Mesenchymal stem cell (in vitro differentiated cells and primary cell): ENCODE measurements around the gene PCYOX1L.

Experiments
- DNase-seq: peaks from one replicate; pipeline ENCODE4 v3.0.0-alpha.2; 2013
- H2AFZ ChIP-seq: one replicate; pipeline ENCODE4 v1.6.1; 2013; ENCODE audit warnings: low read depth, mild to moderate bottlenecking, control low read depth, inconsistent platforms, low read length, moderate library complexity
- H2AK5ac ChIP-seq: 2 replicates; pipeline ENCODE4 v1.6.1; 2013; ENCODE audit warnings: low read length, moderate library complexity, mild to moderate bottlenecking, inconsistent platforms; ENCODE audit not compliant: severe bottlenecking
- H2BK120ac ChIP-seq: one replicate; pipeline ENCODE4 v1.6.1; 2013; ENCODE audit warnings: low read depth, mild to moderate bottlenecking, inconsistent platforms, low read length, moderate library complexity
- H2BK12ac ChIP-seq, 2 experiments: one replicate each; pipeline ENCODE4 v1.6.1; 2013; ENCODE audit warnings: inconsistent platforms in 2 of 2, low read length in 2 of 2, mild to moderate bottlenecking in 2 of 2, moderate library complexity in 2 of 2, control low read depth in 1 of 2
- H2BK15ac ChIP-seq: one replicate; pipeline ENCODE4 v1.6.1; 2013; ENCODE audit warnings: mild to moderate bottlenecking, low read depth, inconsistent platforms; ENCODE audit not compliant: poor library complexity, severe bottlenecking
- H2BK5ac ChIP-seq: 2 replicates; pipeline ENCODE4 v1.6.1; 2013; ENCODE audit warnings: low read depth, mild to moderate bottlenecking, low read length, control low read depth, inconsistent platforms; ENCODE audit not compliant: poor library complexity, severe bottlenecking
- H3K14ac ChIP-seq, 2 experiments: one replicate each; pipeline ENCODE4 v1.6.1; 2013; ENCODE audit warnings: inconsistent platforms in 2 of 2, low read length in 2 of 2, control low read depth in 1 of 2, mild to moderate bottlenecking in 1 of 2, moderate library complexity in 1 of 2
- H3K18ac ChIP-seq, 2 experiments: one replicate each; pipeline ENCODE4 v1.6.1; 2013; ENCODE audit warnings: inconsistent platforms in 2 of 2, low read length in 2 of 2, control low read depth in 1 of 2, low read depth in 1 of 2, mild to moderate bottlenecking in 1 of 2
- H3K23ac ChIP-seq, 2 experiments: one replicate each; pipeline ENCODE4 v1.6.1; 2013; ENCODE audit warnings: inconsistent platforms in 2 of 2, low read length in 2 of 2, mild to moderate bottlenecking in 2 of 2, moderate library complexity in 2 of 2, control low read depth in 1 of 2
- H3K27ac ChIP-seq: 2 replicates; pipeline ENCODE4 v1.5.1; 2013; ENCODE audit warnings: mild to moderate bottlenecking, moderate library complexity, low read length, control low read depth, inconsistent platforms; ENCODE audit not compliant: poor library complexity, severe bottlenecking
- H3K27me3 ChIP-seq, 2 experiments: 2 replicates each; pipeline versions ENCODE4 v1.6.1 to v1.7.0; 2013; ENCODE audit warnings: low read length in 2 of 2, mild to moderate bottlenecking in 2 of 2, moderate library complexity in 2 of 2, control low read depth in 1 of 2, inconsistent platforms in 1 of 2; ENCODE audit not compliant: control insufficient read depth in 1 of 2, insufficient read depth in 1 of 2
- H3K36me3 ChIP-seq, 2 experiments: 2 replicates each; pipeline versions ENCODE4 v1.6.1 to v1.7.0; 2013; ENCODE audit warnings: low read length in 2 of 2, control low read depth in 1 of 2, inconsistent platforms in 1 of 2, low read depth in 1 of 2, mild to moderate bottlenecking in 1 of 2; ENCODE audit not compliant: insufficient read depth in 2 of 2, control insufficient read depth in 1 of 2
- H3K4ac ChIP-seq, 2 experiments: one replicate each; pipeline ENCODE4 v1.6.1; 2013; ENCODE audit warnings: inconsistent platforms in 2 of 2, low read length in 2 of 2, mild to moderate bottlenecking in 2 of 2, moderate library complexity in 2 of 2, control low read depth in 1 of 2, low read depth in 1 of 2
- H3K4me1 ChIP-seq: 2 replicates; pipeline ENCODE4 v1.6.1; 2013; ENCODE audit warnings: low read depth, low read length, control low read depth; ENCODE audit not compliant: control insufficient read depth, insufficient read depth
- H3K4me2 ChIP-seq: 2 replicates; pipeline ENCODE4 v1.6.1; 2013; ENCODE audit warnings: low read length, mild to moderate bottlenecking, inconsistent platforms; ENCODE audit not compliant: poor library complexity, severe bottlenecking
- H3K4me3 ChIP-seq, 2 experiments: 2 replicates each; pipeline versions ENCODE4 v1.5.1 to v1.7.0; 2013; ENCODE audit warnings: low read length in 2 of 2, mild to moderate bottlenecking in 2 of 2, control low read depth in 1 of 2, low read depth in 1 of 2; ENCODE audit not compliant: insufficient read depth in 1 of 2
- H3K79me1 ChIP-seq: replicated peaks from 2 replicates; pipeline ENCODE4 v1.6.1; 2013; ENCODE audit warnings: mild to moderate bottlenecking, control low read depth, low read length, inconsistent platforms; ENCODE audit not compliant: poor library complexity, severe bottlenecking
- H3K9ac ChIP-seq: 2 replicates; pipeline ENCODE4 v1.7.0; 2013; ENCODE audit warnings: mild to moderate bottlenecking, low read length, moderate library complexity
- H3K9me3 ChIP-seq: 2 replicates; pipeline ENCODE4 v1.7.0; 2013; ENCODE audit warnings: mild to moderate bottlenecking, low read length; ENCODE audit not compliant: control insufficient read depth
- H4K8ac ChIP-seq: one replicate; pipeline ENCODE4 v1.6.1; 2013; ENCODE audit warnings: inconsistent platforms, mild to moderate bottlenecking, low read length, moderate library complexity
- H4K91ac ChIP-seq: one replicate; pipeline ENCODE4 v1.6.1; 2013; ENCODE audit warnings: mild to moderate bottlenecking, low read length, inconsistent platforms
- WGBS: methylation state at CpG from one replicate; pipeline ENCODE4 v1.1.7; 2013; ENCODE audit warnings: mixed read lengths; 5-methylcytosine and 5-hydroxymethylcytosine counted together

The PCYOX1L gene

GRCh38 chr5:149345147-149345891 lies 12.5 kb upstream of the PCYOX1L start, which contains the start of gene GRPEL2:
Gene GRPEL2, plus strand, starts transcription at chr5:149345499. Its CDS starts 41 bp downstream, at chr5:149345540.
- peaks cover 1% of the 10 kb centered on the region for H3K4me1 ChIP-seq
- H2AFZ ChIP-seq, result peak within 1 kb of the TSS; percentile 76
- peak; percentile 97 for DNase-seq
- peak within 1 kb of the TSS in 1 of 2 experiments; percentile 70 for H2BK12ac ChIP-seq
- H3K4ac ChIP-seq, result peak within 1 kb of the TSS; percentile 57 to 86
- peak within 1 kb of the TSS in 1 of 2 experiments; percentile 50 for H3K14ac ChIP-seq
- H3K9ac ChIP-seq, result peak within 1 kb of the TSS; percentile 99
- H3K4me3 ChIP-seq, result peak within 1 kb of the TSS; percentile 91 to 100
- H2BK5ac ChIP-seq, result no peak within 1 kb of the TSS
- no peaks in the 10 kb centered on the region for H3K27me3 ChIP-seq
- peaks cover 14% of the 10 kb centered on the region for H3K79me1 ChIP-seq
- peaks cover 11 to 45% of the 10 kb centered on the region in 2 experiments for H3K36me3 ChIP-seq
- H2BK120ac ChIP-seq, result no peak within 1 kb of the TSS
- peak within 1 kb of the TSS; percentile 87 for H4K8ac ChIP-seq
- peak within 1 kb of the TSS; percentile 78 for H3K27ac ChIP-seq
- H4K91ac ChIP-seq, result peak within 1 kb of the TSS; percentile 56
- H3K23ac ChIP-seq, result peak within 1 kb of the TSS in 1 of 2 experiments; percentile 81
- WGBS, result under 1% methylated on average over 53 of the region's 54 CpGs
- H3K4me2 ChIP-seq, result peak within 1 kb of the TSS; percentile 73
- H3K9me3 ChIP-seq, result no peaks in the 10 kb centered on the region
- H3K18ac ChIP-seq, result peak within 1 kb of the TSS; percentile 87 to 89
- peak within 1 kb of the TSS; percentile 84 for H2BK15ac ChIP-seq
- peak within 1 kb of the TSS; percentile 65 for H2AK5ac ChIP-seq

- Histone ChIP-seq H3K4me1 (peaks cover 1% of the 10 kb centered on the region), H3K27me3 (no peaks in the 10 kb centered on the region), H4K91ac (peak overlapping the region; percentile 48), H4K8ac (peak overlapping the region; percentile 14), H3K4me2 (peak overlapping the region; percentile 69), H2BK12ac (peak overlapping the region in 1 of 2 experiments; percentile 70), H3K79me1 (peaks cover 15% of the 10 kb centered on the region), H3K18ac (peak overlapping the region; percentile 71 to 89), H3K14ac (peak overlapping the region in 1 of 2 experiments; percentile 50), H3K27ac (peak overlapping the region; percentile 65), H3K9me3 (no peaks in the 10 kb centered on the region), H2BK5ac (no peak overlapping the region), H2AK5ac (peak overlapping the region; percentile 11), H3K9ac (peak overlapping the region; percentile 99), H3K23ac (peak overlapping the region in 1 of 2 experiments; percentile 81), H2AFZ (peak overlapping the region; percentile 46), H3K4ac (peak overlapping the region in 1 of 2 experiments; percentile 86), H3K36me3 (peaks cover 15 to 45% of the 10 kb centered on the region in 2 experiments), H3K4me3 (peak overlapping the region; percentile 91 to 100), H2BK15ac (no peak overlapping the region), H2BK120ac (no peak overlapping the region)
- DNase-seq, result peak; percentile 43
- WGBS, result under 1% methylated on average over 11 of the region's 11 CpGs
Observed at GRCh38 chr5:149345892-149346222, 12.0 kb upstream of the PCYOX1L start.

DNA sequence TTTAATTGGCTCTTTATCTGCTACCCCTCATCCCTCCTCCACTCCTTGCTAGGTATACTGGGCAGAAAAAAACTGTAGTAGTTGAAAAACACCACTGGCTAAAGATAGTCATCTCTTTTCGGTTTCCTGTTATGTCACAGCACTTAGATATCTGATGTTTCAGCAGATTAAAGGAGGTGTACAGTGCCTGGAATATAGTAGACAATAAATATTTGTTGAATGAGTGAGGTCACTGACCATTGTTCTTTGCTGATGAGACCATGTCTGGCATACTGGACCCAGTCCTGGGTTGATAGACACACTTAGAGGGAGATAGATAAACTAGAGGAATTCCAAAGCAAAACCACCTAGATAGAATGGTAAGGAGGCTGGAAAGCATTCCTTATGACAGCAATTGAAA lies 9.3 kb upstream of the PCYOX1L start:
- no peak overlapping the region for H3K4me3 ChIP-seq
- H2BK15ac ChIP-seq, result no peak overlapping the region
- H2AFZ ChIP-seq, result no peak overlapping the region
- H3K14ac ChIP-seq, result no peak overlapping the region
- no peak overlapping the region for H4K91ac ChIP-seq
- H2BK12ac ChIP-seq, result no peak overlapping the region
- H2AK5ac ChIP-seq, result no peak overlapping the region
- no peak overlapping the region for H3K4ac ChIP-seq
- H2BK120ac ChIP-seq, result no peak overlapping the region
- no peak overlapping the region for H3K4me2 ChIP-seq
- WGBS, result 89% methylated on average over 1 of the region's 1 CpG
- H3K9me3 ChIP-seq, result no peaks in the 10 kb centered on the region
- H3K18ac ChIP-seq, result no peak overlapping the region
- no peak overlapping the region for H2BK5ac ChIP-seq
- H3K79me1 ChIP-seq, result peaks cover 17% of the 10 kb centered on the region
- peaks cover 18 to 65% of the 10 kb centered on the region in 2 experiments for H3K36me3 ChIP-seq
- no peak overlapping the region for H3K27ac ChIP-seq
- no peak for DNase-seq
- H3K27me3 ChIP-seq, result no peaks in the 10 kb centered on the region
- H3K23ac ChIP-seq, result no peak overlapping the region
- H3K9ac ChIP-seq, result no peak overlapping the region
- H4K8ac ChIP-seq, result no peak overlapping the region
- H3K4me1 ChIP-seq, result no peaks in the 10 kb centered on the region

DNA sequence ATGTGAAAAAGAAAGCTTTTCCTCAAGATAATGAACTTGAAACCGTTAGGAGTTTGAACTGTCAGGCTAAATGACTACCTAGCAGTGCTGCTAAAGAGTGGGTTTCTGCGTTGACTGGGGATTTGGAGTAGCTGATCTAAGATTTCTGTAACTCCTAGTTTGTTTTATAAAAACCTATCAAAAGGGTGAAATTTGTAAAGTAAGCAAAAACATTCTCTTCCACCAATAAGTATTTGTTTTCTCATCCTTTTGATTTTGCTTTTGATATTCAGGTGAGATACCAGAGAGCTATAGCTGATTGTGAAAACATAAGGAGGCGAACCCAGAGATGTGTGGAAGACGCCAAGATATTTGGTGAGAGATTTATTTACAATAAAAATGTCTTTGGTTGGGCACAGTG lies 8.5 kb upstream of the PCYOX1L start:
- no peak for DNase-seq
- Histone ChIP-seq H2BK120ac (no peak overlapping the region), H3K27ac (no peak overlapping the region), H3K4me3 (no peak overlapping the region), H3K9ac (no peak overlapping the region), H2AFZ (no peak overlapping the region), H3K23ac (no peak overlapping the region), H2BK5ac (no peak overlapping the region), H3K27me3 (no peaks in the 10 kb centered on the region), H3K14ac (no peak overlapping the region), H3K4me1 (no peaks in the 10 kb centered on the region), H2AK5ac (no peak overlapping the region), H3K79me1 (peaks cover 17% of the 10 kb centered on the region), H3K36me3 (peaks cover 18 to 74% of the 10 kb centered on the region in 2 experiments), H3K9me3 (no peaks in the 10 kb centered on the region), H3K4ac (no peak overlapping the region), H4K91ac (no peak overlapping the region), H4K8ac (no peak overlapping the region), H2BK15ac (no peak overlapping the region), H2BK12ac (no peak overlapping the region), H3K18ac (no peak overlapping the region), H3K4me2 (no peak overlapping the region)
- WGBS, result 93% methylated on average over 3 of the region's 4 CpGs
